Chondrocyte (in vitro differentiated cells): ENCODE data around the gene UBE2Q2. TPM values are rescaled to one million over a fixed set of nuclear protein-coding genes. Genes with fewer than 3 reads are reported as not detected.
"Not testable (repeated sequence)": the region's sequence is repeated elsewhere in the genome, so short reads cannot be mapped to it uniquely, and the experiment has no call there.

Source experiments
- DNase-seq: peaks from one replicate; pipeline ENCODE4 v3.0.0; 2021; ENCODE audit warnings: mixed read lengths, low spot score
- H3K27ac Mint-ChIP-seq: one replicate; pipeline ENCODE4 v1.8.0; 2021; ENCODE audit warnings: mild to moderate bottlenecking, moderate library complexity, mixed read lengths; ENCODE audit not compliant: unreplicated experiment
- H3K27me3 Mint-ChIP-seq: 2 replicates; pipeline ENCODE4 v1.8.0; 2021; ENCODE audit warnings: low read depth, mixed read lengths
- H3K36me3 Mint-ChIP-seq: 2 replicates; pipeline ENCODE4 v1.8.0; 2021; ENCODE audit warnings: low read depth, mixed read lengths
- H3K4me1 Mint-ChIP-seq: 2 replicates; pipeline ENCODE4 v1.8.0; 2021; ENCODE audit warnings: low read depth, mild to moderate bottlenecking, mixed read lengths
- H3K4me3 Mint-ChIP-seq: one replicate; pipeline ENCODE4 v1.8.0; 2021; ENCODE audit warnings: mild to moderate bottlenecking, moderate library complexity, mixed read lengths; ENCODE audit not compliant: unreplicated experiment
- H3K9me3 Mint-ChIP-seq: 2 replicates; pipeline ENCODE4 v1.8.0; 2021; ENCODE audit warnings: low read depth, mixed read lengths
- CTCF ChIP-seq: fragments of 200-600 bp; sonication (generic); IDR thresholded peaks from 2 replicates; pipeline ENCODE4 v1.5.0; 2021; ENCODE audit warnings: antibody characterized with exemption, mild to moderate bottlenecking, moderate library complexity
- total RNA-seq: library from RNA; stranded (reverse); gene quantifications from 3 replicates; pipeline ENCODE4 v1.2.1, GENCODE V29; 2021

UBE2Q2 gene
- total RNA-seq, 1 donor from 2014 or later, result 62.1 TPM

- H3K4me3 Mint-ChIP-seq, result no peak overlapping the region
- no peak for DNase-seq
Observed at GRCh38 chr15:75866916-75867315, 23.7 kb downstream of the UBE2Q2 start.

GRCh38 chr15:75867449-75867848 is 24.2 kb downstream of the UBE2Q2 start:
- no peak for DNase-seq
- H3K9me3 Mint-ChIP-seq, result no peaks in the 10 kb centered on the region
- peaks cover 16% of the 10 kb centered on the region for H3K36me3 Mint-ChIP-seq
- H3K4me3 Mint-ChIP-seq, result no peak overlapping the region
- TF ChIP-seq CTCF, result no peak
- no peak overlapping the region for H3K27ac Mint-ChIP-seq
- no peaks in the 10 kb centered on the region for H3K27me3 Mint-ChIP-seq
- peaks cover 36% of the 10 kb centered on the region for H3K4me1 Mint-ChIP-seq

More at GRCh38 chr15:75866916-75867315, 23.7 kb downstream of the UBE2Q2 start:
- Mint-ChIP-seq H3K36me3 (peaks cover 16% of the 10 kb centered on the region), H3K27ac (no peak overlapping the region), H3K9me3 (no peaks in the 10 kb centered on the region), H3K27me3 (no peaks in the 10 kb centered on the region), H3K4me1 (peaks cover 41% of the 10 kb centered on the region)
- TF ChIP-seq CTCF, result no peak

- no peaks in the 10 kb centered on the region for H3K9me3 Mint-ChIP-seq
- H3K4me3 Mint-ChIP-seq, result no peak overlapping the region
- TF ChIP-seq CTCF, result no peak
- H3K27ac Mint-ChIP-seq, result no peak overlapping the region
- no peak for DNase-seq
- peaks cover 14% of the 10 kb centered on the region for H3K36me3 Mint-ChIP-seq
- H3K4me1 Mint-ChIP-seq, result peaks cover 36% of the 10 kb centered on the region
- H3K27me3 Mint-ChIP-seq, result no peaks in the 10 kb centered on the region
Observed at GRCh38 chr15:75868019-75868418, 24.8 kb downstream of the UBE2Q2 start.

GRCh38 chr15:75869446-75869845 is 26.2 kb downstream of the UBE2Q2 start:
- no peaks in the 10 kb centered on the region for H3K27me3 Mint-ChIP-seq
- H3K9me3 Mint-ChIP-seq, result no peaks in the 10 kb centered on the region
- DNase-seq, result no peak
- H3K36me3 Mint-ChIP-seq, result peaks cover 20% of the 10 kb centered on the region
- no peak overlapping the region for H3K27ac Mint-ChIP-seq
- H3K4me3 Mint-ChIP-seq, result no peak overlapping the region
- peaks cover 29% of the 10 kb centered on the region for H3K4me1 Mint-ChIP-seq
- TF ChIP-seq CTCF, result no peak

DNA sequence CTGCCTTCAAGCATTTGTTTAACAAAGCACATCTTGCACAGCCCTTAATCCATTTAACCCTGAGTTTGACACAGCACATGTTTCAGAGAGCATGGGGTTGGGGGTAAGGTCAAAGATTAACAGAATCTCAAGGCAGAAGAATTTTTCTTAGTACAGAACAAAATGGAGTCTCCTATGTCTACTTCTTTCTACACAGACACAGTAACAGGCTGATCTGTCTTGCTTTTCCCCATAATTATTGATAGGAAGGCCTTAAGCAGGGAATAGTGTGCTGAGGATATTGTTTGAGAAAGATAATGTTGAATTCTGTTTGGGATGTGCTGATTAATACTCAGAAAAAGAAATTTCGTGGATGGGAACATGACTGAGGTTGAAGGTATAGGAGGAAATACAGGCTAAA is 28.3 kb downstream of the UBE2Q2 start:
- not testable (repeated sequence) for H3K4me3 Mint-ChIP-seq, H3K9me3 Mint-ChIP-seq, DNase-seq, H3K27ac Mint-ChIP-seq, H3K27me3 Mint-ChIP-seq
- Mint-ChIP-seq H3K4me1 (peaks cover 17% of the 10 kb centered on the region), H3K36me3 (peaks cover 29% of the 10 kb centered on the region)

GRCh38 chr15:75872403-75872990 is 29.2 kb downstream of the UBE2Q2 start:
- Mint-ChIP-seq H3K36me3 (peaks cover 29% of the 10 kb centered on the region), H3K27me3 (no peaks in the 10 kb centered on the region), H3K27ac (no peak overlapping the region), H3K4me1 (peaks cover 8% of the 10 kb centered on the region), H3K9me3 (no peaks in the 10 kb centered on the region), H3K4me3 (no peak overlapping the region)
- no peak for TF ChIP-seq CTCF
- no peak for DNase-seq
